ENCODE data around the gene ARHGAP15.

The ARHGAP15 gene

DNA sequence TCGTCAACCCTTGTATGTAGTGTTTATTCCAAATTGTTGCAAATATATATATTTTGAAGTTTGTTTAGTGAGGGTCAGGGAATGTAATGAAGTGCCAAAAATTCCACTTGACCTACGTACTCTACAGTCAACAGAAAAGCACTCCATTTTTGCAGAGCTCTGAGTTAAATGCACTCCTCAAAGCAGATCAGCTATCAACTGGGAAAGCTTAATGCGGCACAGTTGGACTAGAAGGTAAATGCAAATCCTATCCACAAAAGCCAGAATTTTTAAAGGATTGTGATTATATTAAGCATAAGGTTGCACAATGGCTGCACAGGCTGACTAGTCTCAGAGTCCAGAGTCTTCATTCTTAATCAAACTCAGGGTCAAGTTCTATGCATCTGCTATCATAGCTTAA lies 577.1 kb downstream of the ARHGAP15 start:
- H4K20me1 ChIP-seq (ENCODE audit: insufficient read depth, low read length), result no peaks in the 10 kb centered on the region
- no peak for DNase-seq
- no peak overlapping the region for H3K4me2 ChIP-seq (ENCODE audit: low read depth, low read length)
- H3K36me3 ChIP-seq (replicated peaks; ENCODE audit: insufficient read depth, low read length), result no peaks in the 10 kb centered on the region
- no peak overlapping the region for H3K9ac ChIP-seq (ENCODE audit: low read length)
- no peaks in the 10 kb centered on the region for H3K9me3 ChIP-seq (replicated peaks; ENCODE audit: insufficient read depth, low read length)
- H3K27me3 ChIP-seq (replicated peaks; ENCODE audit: insufficient read depth, low read length), result no peaks in the 10 kb centered on the region
- no peak overlapping the region for H2AFZ ChIP-seq (ENCODE audit: low read length)
- no peak for TF ChIP-seq EZH2phosphoT487 (IDR thresholded peaks at IDR 0.05; ENCODE audit: low read length)
- TF ChIP-seq, protein P1, sequence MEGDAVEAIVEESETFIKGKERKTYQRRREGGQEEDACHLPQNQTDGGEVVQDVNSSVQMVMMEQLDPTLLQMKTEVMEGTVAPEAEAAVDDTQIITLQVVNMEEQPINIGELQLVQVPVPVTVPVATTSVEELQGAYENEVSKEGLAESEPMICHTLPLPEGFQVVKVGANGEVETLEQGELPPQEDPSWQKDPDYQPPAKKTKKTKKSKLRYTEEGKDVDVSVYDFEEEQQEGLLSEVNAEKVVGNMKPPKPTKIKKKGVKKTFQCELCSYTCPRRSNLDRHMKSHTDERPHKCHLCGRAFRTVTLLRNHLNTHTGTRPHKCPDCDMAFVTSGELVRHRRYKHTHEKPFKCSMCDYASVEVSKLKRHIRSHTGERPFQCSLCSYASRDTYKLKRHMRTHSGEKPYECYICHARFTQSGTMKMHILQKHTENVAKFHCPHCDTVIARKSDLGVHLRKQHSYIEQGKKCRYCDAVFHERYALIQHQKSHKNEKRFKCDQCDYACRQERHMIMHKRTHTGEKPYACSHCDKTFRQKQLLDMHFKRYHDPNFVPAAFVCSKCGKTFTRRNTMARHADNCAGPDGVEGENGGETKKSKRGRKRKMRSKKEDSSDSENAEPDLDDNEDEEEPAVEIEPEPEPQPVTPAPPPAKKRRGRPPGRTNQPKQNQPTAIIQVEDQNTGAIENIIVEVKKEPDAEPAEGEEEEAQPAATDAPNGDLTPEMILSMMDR (IDR thresholded peaks at IDR 0.05; ENCODE audit: low read length), result no peak
- TF ChIP-seq EZH2 (optimal IDR thresholded peaks at IDR 0.05; ENCODE audit: low read depth, low read length), result no peak
- H3K9me2 ChIP-seq (replicated peaks; ENCODE audit: insufficient read depth, low read length), result no peaks in the 10 kb centered on the region
- H3K27ac ChIP-seq (ENCODE audit: low read length), result no peak overlapping the region
- no peaks in the 10 kb centered on the region for H3K79me2 ChIP-seq (ENCODE audit: low read length)
- H3F3A ChIP-seq (ENCODE audit: insufficient read depth, low read length), result no peaks in the 10 kb centered on the region
- no peaks in the 10 kb centered on the region for H3K4me1 ChIP-seq (ENCODE audit: low read length)
- H3K4me3 ChIP-seq (ENCODE audit: low read length), result no peak overlapping the region

DNA sequence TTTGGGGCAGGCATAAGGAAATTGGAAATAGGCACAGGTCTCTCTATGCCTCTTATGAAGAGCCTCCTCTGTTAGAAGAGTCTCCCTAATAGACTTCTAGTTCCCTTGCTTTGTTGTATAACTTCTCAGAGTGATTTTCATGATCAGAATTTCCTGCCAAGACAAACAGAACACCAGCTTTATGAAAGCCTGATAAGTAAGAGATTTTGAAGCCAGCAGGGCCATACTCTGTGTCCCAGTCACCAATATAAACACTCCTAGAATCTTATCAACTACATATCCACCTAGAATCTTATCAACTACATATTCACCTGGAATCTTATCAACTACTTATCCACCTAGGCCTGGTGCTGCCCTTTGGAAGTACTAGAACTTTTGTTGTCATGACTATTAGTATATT lies 579.5 kb downstream of the ARHGAP15 start:
- no peaks in the 10 kb centered on the region for H3K79me2 ChIP-seq (ENCODE audit: low read length)
- no peaks in the 10 kb centered on the region for H3K9me3 ChIP-seq (replicated peaks; ENCODE audit: insufficient read depth, low read length)
- no peak overlapping the region for H2AFZ ChIP-seq (ENCODE audit: low read length)
- H3K27ac ChIP-seq (ENCODE audit: low read length), result no peak overlapping the region
- H4K20me1 ChIP-seq (ENCODE audit: insufficient read depth, low read length), result no peaks in the 10 kb centered on the region
- H3K9me2 ChIP-seq (replicated peaks; ENCODE audit: insufficient read depth, low read length), result no peaks in the 10 kb centered on the region
- no peak overlapping the region for H3K4me3 ChIP-seq (ENCODE audit: low read length)
- TF ChIP-seq EZH2 (optimal IDR thresholded peaks at IDR 0.05; ENCODE audit: low read depth, low read length) (no peak), EZH2phosphoT487 (IDR thresholded peaks at IDR 0.05; ENCODE audit: low read length) (no peak)
- TF ChIP-seq, protein P1 (IDR thresholded peaks at IDR 0.05; ENCODE audit: low read length), result no peak
- no peaks in the 10 kb centered on the region for H3K4me1 ChIP-seq (ENCODE audit: low read length)
- H3K36me3 ChIP-seq (replicated peaks; ENCODE audit: insufficient read depth, low read length), result no peaks in the 10 kb centered on the region
- H3F3A ChIP-seq (ENCODE audit: insufficient read depth, low read length), result no peaks in the 10 kb centered on the region
- H3K9ac ChIP-seq (ENCODE audit: low read length), result no peak overlapping the region
- no peaks in the 10 kb centered on the region for H3K27me3 ChIP-seq (replicated peaks; ENCODE audit: insufficient read depth, low read length)
- H3K4me2 ChIP-seq (ENCODE audit: low read depth, low read length), result no peak overlapping the region
- DNase-seq, result no peak

DNA sequence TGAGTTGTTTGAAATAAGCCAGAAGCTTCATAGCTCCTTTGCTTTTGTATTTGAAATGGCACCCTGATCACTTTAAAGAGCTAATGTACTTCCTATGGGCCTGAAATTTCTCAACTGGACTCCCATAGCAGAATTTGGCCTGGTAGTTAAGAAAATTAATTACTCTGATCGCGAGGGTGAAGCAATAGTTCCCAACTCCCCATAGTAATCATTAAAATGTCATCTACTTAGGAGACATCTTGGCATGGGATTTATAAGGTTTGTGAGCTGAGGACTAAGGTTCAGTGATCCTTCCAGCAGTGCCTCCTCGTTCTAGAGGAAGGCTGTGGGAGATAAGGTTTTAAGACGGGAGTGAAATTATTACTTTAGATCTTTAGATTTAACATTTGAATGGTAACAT lies 581.0 kb downstream of the ARHGAP15 start:
- TF ChIP-seq, protein P1 (IDR thresholded peaks at IDR 0.05; ENCODE audit: low read length), result no peak
- no peak for TF ChIP-seq EZH2phosphoT487 (IDR thresholded peaks at IDR 0.05; ENCODE audit: low read length)
- no peak for TF ChIP-seq EZH2 (optimal IDR thresholded peaks at IDR 0.05; ENCODE audit: low read depth, low read length)
- no peak overlapping the region for H3K4me3 ChIP-seq (ENCODE audit: low read length)
- H3K9ac ChIP-seq (ENCODE audit: low read length), result no peak overlapping the region
- H3F3A ChIP-seq (ENCODE audit: insufficient read depth, low read length), result no peaks in the 10 kb centered on the region
- H3K36me3 ChIP-seq (replicated peaks; ENCODE audit: insufficient read depth, low read length), result no peaks in the 10 kb centered on the region
- no peak for DNase-seq
- no peaks in the 10 kb centered on the region for H3K4me1 ChIP-seq (ENCODE audit: low read length)
- no peaks in the 10 kb centered on the region for H3K9me3 ChIP-seq (replicated peaks; ENCODE audit: insufficient read depth, low read length)
- no peak overlapping the region for H2AFZ ChIP-seq (ENCODE audit: low read length)
- no peak overlapping the region for H3K27ac ChIP-seq (ENCODE audit: low read length)
- H4K20me1 ChIP-seq (ENCODE audit: insufficient read depth, low read length), result no peaks in the 10 kb centered on the region
- H3K27me3 ChIP-seq (replicated peaks; ENCODE audit: insufficient read depth, low read length), result no peaks in the 10 kb centered on the region
- no peak overlapping the region for H3K4me2 ChIP-seq (ENCODE audit: low read depth, low read length)
- no peaks in the 10 kb centered on the region for H3K79me2 ChIP-seq (ENCODE audit: low read length)
- no peaks in the 10 kb centered on the region for H3K9me2 ChIP-seq (replicated peaks; ENCODE audit: insufficient read depth, low read length)

Measured in MM.1S (cell line).